DOHH2 (cell line): ENCODE data around the gene HIPK2.

Source experiments
- H3F3A ChIP-seq: fragments of 200-600 bp; sonication (generic), shearing (Covaris generic); 2 replicates; pipeline ENCODE4 v1.6.0; 2016; ENCODE audit warnings: antibody characterized with exemption, mild to moderate bottlenecking; ENCODE audit not compliant: control insufficient read depth, insufficient read depth
- H3K27ac ChIP-seq: fragments of 200-600 bp; sonication (generic); 2 replicates; pipeline ENCODE4 v1.5.1; 2014; ENCODE audit warnings: low read depth, mild to moderate bottlenecking, low read length, moderate library complexity
- H3K27me3 ChIP-seq: fragments of 200-600 bp; sonication (generic); 2 replicates; pipeline ENCODE4 v1.6.1; 2014; ENCODE audit warnings: mild to moderate bottlenecking, low read length, mixed read lengths; ENCODE audit not compliant: control insufficient read depth
- H3K36me3 ChIP-seq: fragments of 200-600 bp; sonication (generic); 2 replicates; pipeline ENCODE4 v1.6.1; 2014; ENCODE audit warnings: mild to moderate bottlenecking, low read length, moderate library complexity, mixed read lengths; ENCODE audit not compliant: control insufficient read depth
- H3K4me1 ChIP-seq: fragments of 200-600 bp; sonication (generic); 2 replicates; pipeline ENCODE4 v1.6.1; 2014; ENCODE audit warnings: mild to moderate bottlenecking, low read length, mixed read lengths; ENCODE audit not compliant: control insufficient read depth
- H3K4me2 ChIP-seq: fragments of 200-600 bp; sonication (generic); 2 replicates; pipeline ENCODE4 v1.6.0; 2014; ENCODE audit warnings: mild to moderate bottlenecking, low read length, moderate library complexity
- H3K4me3 ChIP-seq: fragments of 200-600 bp; sonication (generic); 2 replicates; pipeline ENCODE4 v1.5.1; 2014; ENCODE audit warnings: mild to moderate bottlenecking, low read length, mixed read lengths
- H3K79me2 ChIP-seq: fragments of 200-600 bp; sonication (generic); 2 replicates; pipeline ENCODE4 v1.6.1; 2014; ENCODE audit warnings: mild to moderate bottlenecking, low read length, mixed read lengths; ENCODE audit not compliant: control insufficient read depth
- H3K9me2 ChIP-seq: fragments of 200-600 bp; sonication (generic); replicated peaks from 2 replicates; pipeline ENCODE4 v1.6.1; 2014; ENCODE audit warnings: mild to moderate bottlenecking, low read length, mixed read lengths; ENCODE audit not compliant: control insufficient read depth
- H3K9me3 ChIP-seq: fragments of 200-600 bp; sonication (generic); 2 replicates; pipeline ENCODE4 v1.6.1; 2014; ENCODE audit warnings: antibody characterized with exemption, low read length, mixed read lengths; ENCODE audit not compliant: control insufficient read depth, insufficient read depth
- H4K20me1 ChIP-seq: fragments of 200-600 bp; sonication (generic); 2 replicates; pipeline ENCODE4 v1.6.0; 2014; ENCODE audit warnings: low read depth, mild to moderate bottlenecking, antibody characterized with exemption, low read length, moderate library complexity; ENCODE audit not compliant: control insufficient read depth, insufficient read depth
- EZH2phosphoT487 ChIP-seq: fragments of 200-600 bp; sonication (generic); IDR thresholded peaks from 2 replicates; pipeline ENCODE4 v1.6.1; 2017; ENCODE audit warnings: borderline replicate concordance, mild to moderate bottlenecking, antibody characterized with exemption, low read length, moderate library complexity, mixed read lengths
- TF ChIP-seq, protein P1 (sequence below): fragments of 200-600 bp; sonication (generic); IDR thresholded peaks from one replicate; pipeline ENCODE4 v1.5.1; 2014; ENCODE audit warnings: antibody characterized with exemption, mild to moderate bottlenecking, low read depth, low read length; ENCODE audit not compliant: poor library complexity, severe bottlenecking

Gene HIPK2

DNA sequence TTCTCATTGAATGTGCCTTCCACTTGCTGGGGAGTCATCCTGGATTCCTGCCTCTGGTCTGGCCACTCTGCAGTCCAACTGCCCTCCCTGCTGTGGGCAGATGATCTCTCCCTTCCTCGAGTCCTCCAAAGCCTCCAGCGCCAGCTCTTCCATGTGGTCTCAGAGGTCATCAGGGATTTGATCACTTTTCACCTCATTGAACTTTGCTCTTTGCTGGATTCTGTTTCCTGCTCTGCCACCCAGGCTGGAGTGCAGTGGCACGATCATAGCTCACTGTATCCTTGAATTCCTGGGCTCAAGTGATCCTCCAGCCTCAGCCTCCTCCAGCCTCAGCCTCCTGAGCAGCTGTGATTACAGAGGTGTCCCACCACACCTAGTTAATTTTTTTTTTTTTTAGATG lies 29.2 kb upstream of the HIPK2 start:
- Histone ChIP-seq H3F3A (no peaks in the 10 kb centered on the region), H3K79me2 (no peaks in the 10 kb centered on the region), H3K27ac (no peak overlapping the region), H3K4me1 (no peaks in the 10 kb centered on the region), H3K9me3 (peaks cover 15% of the 10 kb centered on the region), H3K27me3 (peaks cover 9% of the 10 kb centered on the region; the same call in 1 of the 2 replicates), H4K20me1 (no peaks in the 10 kb centered on the region), H3K36me3 (no peaks in the 10 kb centered on the region), H3K4me2 (no peak overlapping the region), H3K4me3 (no peak overlapping the region), H3K9me2 (no peaks in the 10 kb centered on the region)
- no peak for TF ChIP-seq EZH2phosphoT487
- TF ChIP-seq, protein P1, sequence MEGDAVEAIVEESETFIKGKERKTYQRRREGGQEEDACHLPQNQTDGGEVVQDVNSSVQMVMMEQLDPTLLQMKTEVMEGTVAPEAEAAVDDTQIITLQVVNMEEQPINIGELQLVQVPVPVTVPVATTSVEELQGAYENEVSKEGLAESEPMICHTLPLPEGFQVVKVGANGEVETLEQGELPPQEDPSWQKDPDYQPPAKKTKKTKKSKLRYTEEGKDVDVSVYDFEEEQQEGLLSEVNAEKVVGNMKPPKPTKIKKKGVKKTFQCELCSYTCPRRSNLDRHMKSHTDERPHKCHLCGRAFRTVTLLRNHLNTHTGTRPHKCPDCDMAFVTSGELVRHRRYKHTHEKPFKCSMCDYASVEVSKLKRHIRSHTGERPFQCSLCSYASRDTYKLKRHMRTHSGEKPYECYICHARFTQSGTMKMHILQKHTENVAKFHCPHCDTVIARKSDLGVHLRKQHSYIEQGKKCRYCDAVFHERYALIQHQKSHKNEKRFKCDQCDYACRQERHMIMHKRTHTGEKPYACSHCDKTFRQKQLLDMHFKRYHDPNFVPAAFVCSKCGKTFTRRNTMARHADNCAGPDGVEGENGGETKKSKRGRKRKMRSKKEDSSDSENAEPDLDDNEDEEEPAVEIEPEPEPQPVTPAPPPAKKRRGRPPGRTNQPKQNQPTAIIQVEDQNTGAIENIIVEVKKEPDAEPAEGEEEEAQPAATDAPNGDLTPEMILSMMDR, result no peak

DNA sequence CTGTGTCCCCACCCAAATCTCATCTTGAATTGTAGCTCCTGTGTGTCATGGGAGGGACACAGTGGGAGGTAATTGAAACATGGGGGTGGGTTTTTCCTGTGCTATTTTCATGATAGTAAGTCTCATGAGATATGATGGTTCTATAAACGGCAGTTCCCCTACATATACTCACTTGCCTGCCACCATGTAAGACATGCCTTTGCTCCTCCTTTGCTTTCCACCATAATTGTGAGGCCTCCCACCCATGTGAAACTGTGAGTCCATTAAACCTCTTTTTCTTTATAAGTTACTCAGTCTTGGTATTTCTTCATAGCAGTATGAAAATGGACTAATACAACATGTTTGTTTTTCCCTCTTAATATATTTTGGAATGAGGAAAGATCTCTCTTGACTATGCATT lies 26.8 kb upstream of the HIPK2 start:
- Histone ChIP-seq H3K27me3 (no peaks in the 10 kb centered on the region), H3K4me2 (no peak overlapping the region), H3F3A (no peaks in the 10 kb centered on the region), H4K20me1 (no peaks in the 10 kb centered on the region), H3K36me3 (no peaks in the 10 kb centered on the region), H3K79me2 (no peaks in the 10 kb centered on the region), H3K4me3 (no peak overlapping the region), H3K9me2 (no peaks in the 10 kb centered on the region), H3K4me1 (no peaks in the 10 kb centered on the region), H3K9me3 (peaks cover 15% of the 10 kb centered on the region), H3K27ac (no peak overlapping the region)
- TF ChIP-seq, protein P1, result no peak
- no peak for TF ChIP-seq EZH2phosphoT487

DNA sequence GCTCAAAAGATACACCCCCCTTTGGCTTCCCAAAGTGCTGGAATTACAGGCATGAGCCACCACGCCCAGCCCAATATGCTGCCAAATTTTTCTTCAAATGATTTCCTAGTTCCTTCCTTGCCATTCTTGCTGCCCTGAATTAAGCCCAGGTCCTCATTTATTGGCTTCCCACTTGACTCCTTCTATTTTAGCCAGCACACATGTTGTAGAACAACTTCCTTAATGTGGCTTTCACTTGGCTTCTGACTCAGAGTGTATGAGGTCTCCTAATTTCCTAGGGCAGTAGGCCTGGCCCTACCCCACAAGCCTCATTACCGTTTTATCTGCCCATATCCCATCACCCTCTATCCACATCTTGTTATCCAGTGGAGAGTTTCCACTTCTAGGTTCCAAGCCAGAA lies 21.8 kb upstream of the HIPK2 start:
- no peak for TF ChIP-seq EZH2phosphoT487
- TF ChIP-seq, protein P1, result no peak
- Histone ChIP-seq H3K27me3 (no peaks in the 10 kb centered on the region), H3K27ac (no peak overlapping the region), H3K79me2 (no peaks in the 10 kb centered on the region), H3K9me3 (peaks cover 12% of the 10 kb centered on the region), H3K4me2 (no peak overlapping the region), H3K9me2 (no peaks in the 10 kb centered on the region), H3K4me1 (no peaks in the 10 kb centered on the region), H3K4me3 (no peak overlapping the region), H4K20me1 (no peaks in the 10 kb centered on the region), H3K36me3 (no peaks in the 10 kb centered on the region), H3F3A (no peaks in the 10 kb centered on the region)

DNA sequence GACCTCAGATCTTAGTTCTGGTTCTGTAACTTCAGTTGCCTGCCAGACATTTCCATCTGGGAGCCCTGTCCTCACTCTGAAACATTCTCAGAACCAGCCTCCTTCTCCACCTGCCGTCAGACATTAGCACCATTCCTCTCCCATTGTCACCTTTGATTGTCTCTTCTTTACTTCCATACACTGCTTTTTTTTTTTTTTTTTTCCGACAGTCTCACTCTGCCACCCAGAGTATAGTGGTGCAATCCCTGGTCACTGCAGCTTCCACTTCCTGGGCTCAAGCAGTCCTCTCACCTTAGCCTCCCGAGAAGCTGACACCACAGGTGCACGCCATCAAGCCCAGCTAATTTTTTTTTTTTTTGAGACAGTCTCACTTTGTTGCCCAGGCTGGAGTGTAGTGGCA lies 21.1 kb upstream of the HIPK2 start:
- Histone ChIP-seq H3K27me3 (no peaks in the 10 kb centered on the region), H3K4me2 (no peak overlapping the region), H3K36me3 (no peaks in the 10 kb centered on the region), H3K9me2 (no peaks in the 10 kb centered on the region), H3K9me3 (peaks cover 11% of the 10 kb centered on the region), H3F3A (no peaks in the 10 kb centered on the region), H3K4me1 (no peaks in the 10 kb centered on the region), H4K20me1 (no peaks in the 10 kb centered on the region), H3K4me3 (no peak overlapping the region), H3K79me2 (no peaks in the 10 kb centered on the region), H3K27ac (no peak overlapping the region)
- no peak for TF ChIP-seq EZH2phosphoT487
- TF ChIP-seq, protein P1, result no peak
